GM23338 (cell line): ENCODE results near the gene IQSEC2.

ENCODE experiments used
- EZH2phosphoT487 ChIP-seq: fragments of 200-600 bp; sonication (generic); IDR thresholded peaks from one replicate; pipeline ENCODE4 v1.8.1; 2018; ENCODE audit warnings: antibody characterized with exemption; ENCODE audit not compliant: unreplicated experiment
- POLR2AphosphoS5 ChIP-seq: IDR thresholded peaks from 2 replicates; pipeline ENCODE4 v1.6.1; 2016; ENCODE audit warnings: antibody characterized with exemption, low read depth
- TF ChIP-seq, protein P1 (sequence below), 2 experiments: fragments of 200-600 bp in 1 of 2; sonication (generic) in 1 of 2; conservative IDR thresholded peaks; 2 replicates each; pipeline versions ENCODE4 v1.5.1 to v1.6.1; 2016 to 2017; ENCODE audit warnings: antibody characterized with exemption in 2 of 2, low read depth in 2 of 2, mild to moderate bottlenecking in 2 of 2, moderate library complexity in 1 of 2
- TF ChIP-seq, protein P2 (sequence below): IDR thresholded peaks from one replicate; pipeline ENCODE4 v1.6.1; 2018; ENCODE audit warnings: antibody characterized with exemption; ENCODE audit not compliant: unreplicated experiment
- TF ChIP-seq, protein P3 (sequence below): fragments of 250-450 bp; sonication (Bioruptor Pico); IDR thresholded peaks from 2 replicates; pipeline ENCODE4 v1.5.0; 2020; ENCODE audit warnings: mild to moderate bottlenecking, moderate library complexity

DNA sequence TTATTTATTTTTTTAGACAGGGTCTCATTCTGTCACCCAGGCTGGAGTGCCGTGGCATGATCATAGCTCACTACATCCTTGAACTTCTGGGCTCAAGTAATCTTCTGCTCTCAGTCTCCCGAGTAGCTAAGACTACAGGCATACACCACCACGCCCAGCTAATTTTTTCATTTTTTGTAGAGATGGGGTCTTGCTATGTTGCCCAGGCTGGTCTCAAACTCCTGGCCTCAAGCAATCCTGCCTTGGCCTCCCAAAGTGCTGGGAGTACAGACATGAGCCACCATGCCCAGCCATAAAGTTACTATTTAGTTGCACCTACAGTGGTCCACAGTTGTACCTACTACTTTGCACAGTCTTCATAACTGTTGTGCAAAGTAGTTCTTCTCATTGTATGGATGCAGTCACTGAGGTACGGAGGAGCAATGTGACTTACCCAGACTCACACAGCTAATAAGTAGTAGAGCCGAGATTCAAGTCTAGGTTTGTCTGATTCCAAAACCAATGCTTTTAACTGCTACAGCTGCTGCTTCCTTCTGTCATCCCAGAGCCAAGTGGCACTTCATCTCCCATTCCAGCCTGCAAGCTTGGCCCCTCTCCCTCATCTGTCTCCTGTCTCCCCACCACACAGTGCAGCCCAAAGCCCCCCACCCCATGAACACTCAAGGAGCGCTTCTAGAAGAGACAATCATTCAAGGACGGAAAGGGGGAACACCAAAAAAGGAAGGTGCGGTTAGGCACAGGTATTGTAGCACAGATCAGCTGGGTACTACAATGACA is 24.0 kb upstream of the IQSEC2 start:
- TF ChIP-seq, protein P1, sequence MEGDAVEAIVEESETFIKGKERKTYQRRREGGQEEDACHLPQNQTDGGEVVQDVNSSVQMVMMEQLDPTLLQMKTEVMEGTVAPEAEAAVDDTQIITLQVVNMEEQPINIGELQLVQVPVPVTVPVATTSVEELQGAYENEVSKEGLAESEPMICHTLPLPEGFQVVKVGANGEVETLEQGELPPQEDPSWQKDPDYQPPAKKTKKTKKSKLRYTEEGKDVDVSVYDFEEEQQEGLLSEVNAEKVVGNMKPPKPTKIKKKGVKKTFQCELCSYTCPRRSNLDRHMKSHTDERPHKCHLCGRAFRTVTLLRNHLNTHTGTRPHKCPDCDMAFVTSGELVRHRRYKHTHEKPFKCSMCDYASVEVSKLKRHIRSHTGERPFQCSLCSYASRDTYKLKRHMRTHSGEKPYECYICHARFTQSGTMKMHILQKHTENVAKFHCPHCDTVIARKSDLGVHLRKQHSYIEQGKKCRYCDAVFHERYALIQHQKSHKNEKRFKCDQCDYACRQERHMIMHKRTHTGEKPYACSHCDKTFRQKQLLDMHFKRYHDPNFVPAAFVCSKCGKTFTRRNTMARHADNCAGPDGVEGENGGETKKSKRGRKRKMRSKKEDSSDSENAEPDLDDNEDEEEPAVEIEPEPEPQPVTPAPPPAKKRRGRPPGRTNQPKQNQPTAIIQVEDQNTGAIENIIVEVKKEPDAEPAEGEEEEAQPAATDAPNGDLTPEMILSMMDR (conservative IDR thresholded peaks at IDR 0.05; ENCODE audit: low read depth in 2 of 2) = no peak
- TF ChIP-seq, protein P2, sequence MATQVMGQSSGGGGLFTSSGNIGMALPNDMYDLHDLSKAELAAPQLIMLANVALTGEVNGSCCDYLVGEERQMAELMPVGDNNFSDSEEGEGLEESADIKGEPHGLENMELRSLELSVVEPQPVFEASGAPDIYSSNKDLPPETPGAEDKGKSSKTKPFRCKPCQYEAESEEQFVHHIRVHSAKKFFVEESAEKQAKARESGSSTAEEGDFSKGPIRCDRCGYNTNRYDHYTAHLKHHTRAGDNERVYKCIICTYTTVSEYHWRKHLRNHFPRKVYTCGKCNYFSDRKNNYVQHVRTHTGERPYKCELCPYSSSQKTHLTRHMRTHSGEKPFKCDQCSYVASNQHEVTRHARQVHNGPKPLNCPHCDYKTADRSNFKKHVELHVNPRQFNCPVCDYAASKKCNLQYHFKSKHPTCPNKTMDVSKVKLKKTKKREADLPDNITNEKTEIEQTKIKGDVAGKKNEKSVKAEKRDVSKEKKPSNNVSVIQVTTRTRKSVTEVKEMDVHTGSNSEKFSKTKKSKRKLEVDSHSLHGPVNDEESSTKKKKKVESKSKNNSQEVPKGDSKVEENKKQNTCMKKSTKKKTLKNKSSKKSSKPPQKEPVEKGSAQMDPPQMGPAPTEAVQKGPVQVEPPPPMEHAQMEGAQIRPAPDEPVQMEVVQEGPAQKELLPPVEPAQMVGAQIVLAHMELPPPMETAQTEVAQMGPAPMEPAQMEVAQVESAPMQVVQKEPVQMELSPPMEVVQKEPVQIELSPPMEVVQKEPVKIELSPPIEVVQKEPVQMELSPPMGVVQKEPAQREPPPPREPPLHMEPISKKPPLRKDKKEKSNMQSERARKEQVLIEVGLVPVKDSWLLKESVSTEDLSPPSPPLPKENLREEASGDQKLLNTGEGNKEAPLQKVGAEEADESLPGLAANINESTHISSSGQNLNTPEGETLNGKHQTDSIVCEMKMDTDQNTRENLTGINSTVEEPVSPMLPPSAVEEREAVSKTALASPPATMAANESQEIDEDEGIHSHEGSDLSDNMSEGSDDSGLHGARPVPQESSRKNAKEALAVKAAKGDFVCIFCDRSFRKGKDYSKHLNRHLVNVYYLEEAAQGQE = no peak
- TF ChIP-seq EZH2phosphoT487 (no peak), POLR2AphosphoS5 (no peak)
- TF ChIP-seq, protein P3, sequence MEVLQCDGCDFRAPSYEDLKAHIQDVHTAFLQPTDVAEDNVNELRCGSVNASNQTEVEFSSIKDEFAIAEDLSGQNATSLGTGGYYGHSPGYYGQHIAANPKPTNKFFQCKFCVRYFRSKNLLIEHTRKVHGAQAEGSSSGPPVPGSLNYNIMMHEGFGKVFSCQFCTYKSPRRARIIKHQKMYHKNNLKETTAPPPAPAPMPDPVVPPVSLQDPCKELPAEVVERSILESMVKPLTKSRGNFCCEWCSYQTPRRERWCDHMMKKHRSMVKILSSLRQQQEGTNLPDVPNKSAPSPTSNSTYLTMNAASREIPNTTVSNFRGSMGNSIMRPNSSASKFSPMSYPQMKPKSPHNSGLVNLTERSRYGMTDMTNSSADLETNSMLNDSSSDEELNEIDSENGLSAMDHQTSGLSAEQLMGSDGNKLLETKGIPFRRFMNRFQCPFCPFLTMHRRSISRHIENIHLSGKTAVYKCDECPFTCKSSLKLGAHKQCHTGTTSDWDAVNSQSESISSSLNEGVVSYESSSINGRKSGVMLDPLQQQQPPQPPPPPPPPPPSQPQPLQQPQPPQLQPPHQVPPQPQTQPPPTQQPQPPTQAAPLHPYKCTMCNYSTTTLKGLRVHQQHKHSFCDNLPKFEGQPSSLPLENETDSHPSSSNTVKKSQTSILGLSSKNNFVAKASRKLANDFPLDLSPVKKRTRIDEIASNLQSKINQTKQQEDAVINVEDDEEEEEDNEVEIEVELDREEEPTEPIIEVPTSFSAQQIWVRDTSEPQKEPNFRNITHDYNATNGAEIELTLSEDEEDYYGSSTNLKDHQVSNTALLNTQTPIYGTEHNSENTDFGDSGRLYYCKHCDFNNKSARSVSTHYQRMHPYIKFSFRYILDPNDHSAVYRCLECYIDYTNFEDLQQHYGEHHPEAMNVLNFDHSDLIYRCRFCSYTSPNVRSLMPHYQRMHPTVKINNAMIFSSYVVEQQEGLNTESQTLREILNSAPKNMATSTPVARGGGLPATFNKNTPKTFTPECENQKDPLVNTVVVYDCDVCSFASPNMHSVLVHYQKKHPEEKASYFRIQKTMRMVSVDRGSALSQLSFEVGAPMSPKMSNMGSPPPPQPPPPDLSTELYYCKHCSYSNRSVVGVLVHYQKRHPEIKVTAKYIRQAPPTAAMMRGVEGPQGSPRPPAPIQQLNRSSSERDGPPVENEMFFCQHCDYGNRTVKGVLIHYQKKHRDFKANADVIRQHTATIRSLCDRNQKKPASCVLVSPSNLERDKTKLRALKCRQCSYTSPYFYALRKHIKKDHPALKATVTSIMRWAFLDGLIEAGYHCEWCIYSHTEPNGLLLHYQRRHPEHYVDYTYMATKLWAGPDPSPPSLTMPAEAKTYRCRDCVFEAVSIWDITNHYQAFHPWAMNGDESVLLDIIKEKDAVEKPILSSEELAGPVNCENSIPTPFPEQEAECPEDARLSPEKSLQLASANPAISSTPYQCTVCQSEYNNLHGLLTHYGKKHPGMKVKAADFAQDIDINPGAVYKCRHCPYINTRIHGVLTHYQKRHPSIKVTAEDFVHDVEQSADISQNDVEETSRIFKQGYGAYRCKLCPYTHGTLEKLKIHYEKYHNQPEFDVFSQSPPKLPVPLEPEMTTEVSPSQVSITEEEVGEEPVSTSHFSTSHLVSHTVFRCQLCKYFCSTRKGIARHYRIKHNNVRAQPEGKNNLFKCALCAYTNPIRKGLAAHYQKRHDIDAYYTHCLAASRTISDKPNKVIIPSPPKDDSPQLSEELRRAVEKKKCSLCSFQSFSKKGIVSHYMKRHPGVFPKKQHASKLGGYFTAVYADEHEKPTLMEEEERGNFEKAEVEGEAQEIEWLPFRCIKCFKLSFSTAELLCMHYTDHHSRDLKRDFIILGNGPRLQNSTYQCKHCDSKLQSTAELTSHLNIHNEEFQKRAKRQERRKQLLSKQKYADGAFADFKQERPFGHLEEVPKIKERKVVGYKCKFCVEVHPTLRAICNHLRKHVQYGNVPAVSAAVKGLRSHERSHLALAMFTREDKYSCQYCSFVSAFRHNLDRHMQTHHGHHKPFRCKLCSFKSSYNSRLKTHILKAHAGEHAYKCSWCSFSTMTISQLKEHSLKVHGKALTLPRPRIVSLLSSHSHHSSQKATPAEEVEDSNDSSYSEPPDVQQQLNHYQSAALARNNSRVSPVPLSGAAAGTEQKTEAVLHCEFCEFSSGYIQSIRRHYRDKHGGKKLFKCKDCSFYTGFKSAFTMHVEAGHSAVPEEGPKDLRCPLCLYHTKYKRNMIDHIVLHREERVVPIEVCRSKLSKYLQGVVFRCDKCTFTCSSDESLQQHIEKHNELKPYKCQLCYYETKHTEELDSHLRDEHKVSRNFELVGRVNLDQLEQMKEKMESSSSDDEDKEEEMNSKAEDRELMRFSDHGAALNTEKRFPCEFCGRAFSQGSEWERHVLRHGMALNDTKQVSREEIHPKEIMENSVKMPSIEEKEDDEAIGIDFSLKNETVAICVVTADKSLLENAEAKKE (CRISPR knock-in tag) = no peak
